Hypothalamus (tissue), 51 donors: ENCODE measurements around the gene IDH2.

Experiments used
- DNase-seq, 51 donors: peaks; one replicate each; lab custom pipeline; 2025; lab: John Stamatoyannopoulos, UW

IDH2 gene

GRCh38 chr15:90049666-90050604 lies 52.3 kb downstream of the IDH2 start:
- DNase-seq, result peak in 2 of 51 donors; percentile 34 to 36

- DNase-seq, result no peak
Observed at GRCh38 chr15:90049030-90049429, 53.2 kb downstream of the IDH2 start.

- DNase-seq, result peak in 5 of 51 donors; percentile 20 to 45 (median 29)
Observed at GRCh38 chr15:90047956-90048575, 54.2 kb downstream of the IDH2 start.

GRCh38 chr15:90046911-90047392 lies 55.3 kb downstream of the IDH2 start:
- no peak for DNase-seq

GRCh38 chr15:90046289-90046688 lies 56.0 kb downstream of the IDH2 start:
- no peak for DNase-seq

GRCh38 chr15:90044916-90045371 lies 57.3 kb downstream of the IDH2 start:
- no peak for DNase-seq

- DNase-seq, result no peak
Observed at GRCh38 chr15:90044191-90044590, 58.1 kb downstream of the IDH2 start.

- no peak for DNase-seq
Observed at GRCh38 chr15:90043530-90044010, 58.7 kb downstream of the IDH2 start.

GRCh38 chr15:90042766-90043529 lies 59.3 kb downstream of the IDH2 start:
- peak in 1 of 51 donors; percentile 26 for DNase-seq

- DNase-seq, result no peak
Observed at GRCh38 chr15:90042356-90042755, 59.9 kb downstream of the IDH2 start.

- no peak for DNase-seq
Observed at GRCh38 chr15:90040618-90041017, 61.6 kb downstream of the IDH2 start.

GRCh38 chr15:90039996-90040395 lies 62.3 kb downstream of the IDH2 start:
- DNase-seq, result no peak

GRCh38 chr15:90038632-90039095 lies 63.6 kb downstream of the IDH2 start:
- no peak for DNase-seq

- no peak for DNase-seq
Observed at GRCh38 chr15:90037961-90038631, 64.2 kb downstream of the IDH2 start.

- no peak for DNase-seq
Observed at GRCh38 chr15:90037511-90037860, 64.8 kb downstream of the IDH2 start.

GRCh38 chr15:90036806-90037510 lies 65.3 kb downstream of the IDH2 start:
- DNase-seq, result no peak

- no peak for DNase-seq
Observed at GRCh38 chr15:90036343-90036742, 65.9 kb downstream of the IDH2 start.

GRCh38 chr15:90035840-90036230 lies 66.4 kb downstream of the IDH2 start:
- DNase-seq, result peak in 6 of 51 donors; percentile 17 to 37 (median 28)

- peak in 25 of 51 donors; percentile 20 to 75 (median 39) for DNase-seq
Observed at GRCh38 chr15:90035095-90035839, 67.0 kb downstream of the IDH2 start.
